Measurements from ENCODE around the gene ALDH1L1. TPM values are rescaled to one million over a fixed set of nuclear protein-coding genes. Genes with fewer than 3 reads are reported as not detected.

Gene ALDH1L1
- total RNA-seq, 1 experiment from 2014 or later, result not detected

DNA sequence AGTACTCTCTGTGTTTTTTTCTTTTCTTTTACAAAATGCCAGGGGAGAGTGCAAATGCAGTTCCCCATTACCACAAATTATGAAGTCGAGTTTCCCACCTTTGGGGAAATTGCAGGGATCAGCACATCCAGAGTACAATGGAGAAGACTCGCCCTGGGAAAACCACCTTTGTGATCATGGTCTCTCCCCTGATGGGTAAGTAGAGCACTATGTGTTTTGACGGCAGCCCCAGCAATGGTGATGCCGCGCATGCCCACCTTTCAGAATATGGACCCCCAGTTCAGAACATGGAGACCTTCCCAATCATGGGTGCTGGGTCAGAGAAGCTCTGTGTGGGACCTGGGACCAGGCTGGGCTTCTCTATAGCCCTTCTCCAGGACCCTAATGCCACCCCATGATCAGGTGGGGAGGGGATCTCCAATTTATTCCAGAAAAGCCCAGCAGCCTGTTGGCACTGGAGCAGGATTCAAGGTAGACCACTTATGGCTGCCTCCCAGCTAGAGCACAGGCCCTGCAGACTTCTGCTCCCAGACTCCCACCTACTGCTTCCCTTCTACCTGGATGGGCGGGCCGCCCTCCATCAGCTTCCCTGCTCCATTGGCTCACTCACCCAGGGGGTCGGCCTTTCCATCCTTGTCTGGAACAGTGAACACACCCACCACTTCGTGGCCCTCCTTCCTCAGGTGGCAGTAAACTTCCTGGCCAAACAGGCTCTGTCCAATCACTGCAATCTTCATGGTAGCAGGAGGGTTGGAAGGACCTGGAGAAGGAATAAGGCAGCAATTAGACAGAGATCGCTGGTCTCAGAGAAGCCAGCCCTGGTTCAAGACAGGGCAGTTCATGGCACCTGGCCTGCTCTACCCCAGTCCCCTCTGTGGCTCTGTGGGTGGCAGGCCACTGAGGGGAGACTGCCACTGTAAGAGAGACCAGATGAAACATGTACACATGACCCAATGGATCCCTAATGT is 19.9 kb downstream of the ALDH1L1 start:
- no peaks in the 10 kb centered on the region for H3K27me3 ChIP-seq (ENCODE audit: low read length)
- H3K4me1 ChIP-seq (ENCODE audit: low read length), result no peaks in the 10 kb centered on the region
- no peak overlapping the region for H3K4me3 ChIP-seq (ENCODE audit: low read length)
- H3K9me2 ChIP-seq (replicated peaks; ENCODE audit: insufficient read depth, low read length), result no peaks in the 10 kb centered on the region
- H2AFZ ChIP-seq (ENCODE audit: low read length), result no peak overlapping the region
- H3K27ac ChIP-seq (ENCODE audit: low read length), result no peak overlapping the region
- DNase-seq, result no peak
- no peaks in the 10 kb centered on the region for H4K20me1 ChIP-seq (ENCODE audit: insufficient read depth, low read depth, low read length)
- no peaks in the 10 kb centered on the region for H3K9me3 ChIP-seq (ENCODE audit: low read length)
- H3K9ac ChIP-seq (ENCODE audit: low read length), result no peak overlapping the region
- no peaks in the 10 kb centered on the region for H3K79me2 ChIP-seq (ENCODE audit: low read length)
- H3K36me3 ChIP-seq (ENCODE audit: insufficient read depth, low read length), result no peaks in the 10 kb centered on the region
- no peak overlapping the region for H3K4me2 ChIP-seq (ENCODE audit: low read depth, low read length, poor library complexity, severe bottlenecking)

DNA sequence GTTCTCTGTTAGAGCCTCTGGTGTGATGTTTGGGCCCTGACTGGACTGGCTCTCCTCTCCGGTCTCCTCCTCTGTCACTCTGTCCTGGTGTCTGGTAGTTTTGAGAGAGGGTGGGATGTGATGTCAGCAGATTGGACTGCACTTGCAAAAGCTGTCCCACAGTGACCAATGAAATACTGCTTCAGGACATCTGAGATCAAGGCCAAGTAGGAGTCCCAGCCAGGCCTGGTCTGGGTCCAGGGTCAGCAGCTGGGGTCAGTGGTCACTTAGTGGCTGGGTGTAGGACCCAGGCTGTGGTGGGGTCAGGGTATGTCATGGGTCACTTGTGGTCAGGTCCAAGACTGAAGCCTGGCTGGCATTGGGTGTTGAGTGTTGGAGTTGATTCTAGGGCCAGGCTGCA is 20.9 kb downstream of the ALDH1L1 start:
- no peaks in the 10 kb centered on the region for H3K9me3 ChIP-seq (ENCODE audit: low read length)
- no peaks in the 10 kb centered on the region for H3K36me3 ChIP-seq (ENCODE audit: insufficient read depth, low read length)
- no peaks in the 10 kb centered on the region for H3K27me3 ChIP-seq (ENCODE audit: low read length)
- H3K4me2 ChIP-seq (ENCODE audit: low read depth, low read length, poor library complexity, severe bottlenecking), result no peak overlapping the region
- no peak overlapping the region for H3K9ac ChIP-seq (ENCODE audit: low read length)
- H3K4me3 ChIP-seq (ENCODE audit: low read length), result no peak overlapping the region
- H4K20me1 ChIP-seq (ENCODE audit: insufficient read depth, low read depth, low read length), result no peaks in the 10 kb centered on the region
- no peak for DNase-seq
- no peak overlapping the region for H3K27ac ChIP-seq (ENCODE audit: low read length)
- no peak overlapping the region for H2AFZ ChIP-seq (ENCODE audit: low read length)
- H3K4me1 ChIP-seq (ENCODE audit: low read length), result no peaks in the 10 kb centered on the region
- H3K9me2 ChIP-seq (replicated peaks; ENCODE audit: insufficient read depth, low read length), result no peaks in the 10 kb centered on the region
- H3K79me2 ChIP-seq (ENCODE audit: low read length), result no peaks in the 10 kb centered on the region

- Histone ChIP-seq H3K9me3 (ENCODE audit: low read length) (no peaks in the 10 kb centered on the region), H3K36me3 (ENCODE audit: insufficient read depth, low read length) (no peaks in the 10 kb centered on the region), H3K4me2 (ENCODE audit: low read depth, low read length, poor library complexity, severe bottlenecking) (no peak overlapping the region), H4K20me1 (ENCODE audit: insufficient read depth, low read depth, low read length) (no peaks in the 10 kb centered on the region), H2AFZ (ENCODE audit: low read length) (no peak overlapping the region), H3K4me1 (ENCODE audit: low read length) (no peaks in the 10 kb centered on the region), H3K4me3 (ENCODE audit: low read length) (no peak overlapping the region), H3K27ac (ENCODE audit: low read length) (no peak overlapping the region), H3K79me2 (ENCODE audit: low read length) (no peaks in the 10 kb centered on the region), H3K9me2 (replicated peaks; ENCODE audit: insufficient read depth, low read length) (no peaks in the 10 kb centered on the region), H3K9ac (ENCODE audit: low read length) (no peak overlapping the region), H3K27me3 (ENCODE audit: low read length) (no peaks in the 10 kb centered on the region)
- DNase-seq, result no peak
Measured at GRCh38 chr3:126158912-126159454, 21.4 kb downstream of the ALDH1L1 start.

DNA sequence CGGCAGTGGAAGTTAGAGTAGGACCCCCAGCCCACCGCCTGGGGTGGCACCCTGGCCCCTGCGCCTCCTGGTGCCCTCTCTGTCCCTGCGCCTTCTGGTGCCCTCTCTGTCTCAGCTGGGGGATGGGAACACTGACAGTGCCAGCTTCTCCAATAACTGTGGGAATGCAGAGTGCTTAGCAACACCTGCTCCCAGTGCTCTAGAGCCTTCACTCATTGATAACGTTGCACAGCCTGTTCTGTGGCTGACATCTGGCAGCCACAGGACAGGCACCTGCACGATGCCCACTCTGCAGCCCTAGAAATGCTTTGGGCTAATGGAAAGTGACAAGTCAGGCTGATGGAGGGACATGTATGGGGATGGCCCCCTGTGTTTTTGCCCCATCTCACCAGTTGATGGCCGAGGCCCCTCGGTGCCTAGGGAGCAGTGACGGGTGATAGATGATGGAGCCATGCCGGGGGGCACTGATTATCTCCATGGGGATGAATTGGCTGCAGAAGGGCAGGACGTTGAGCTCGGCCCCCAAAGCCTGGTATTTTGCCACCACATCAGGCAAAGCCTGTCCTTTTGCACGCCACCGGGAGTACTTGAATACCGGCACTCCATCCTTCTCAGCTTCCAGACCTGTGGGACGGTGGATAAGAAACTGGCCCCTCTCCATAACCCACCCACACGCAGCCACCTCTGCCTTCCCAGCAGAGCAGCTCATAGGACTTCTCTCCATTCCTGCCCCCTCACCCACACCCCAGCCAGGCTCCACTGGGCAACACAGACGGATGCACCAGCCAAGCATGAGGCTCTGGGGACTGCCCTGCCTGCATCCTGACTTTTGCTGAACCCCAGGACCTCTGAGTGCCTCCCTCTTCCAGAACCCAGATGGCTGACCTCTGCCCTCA is 22.1 kb downstream of the ALDH1L1 start:
- Histone ChIP-seq H3K36me3 (ENCODE audit: insufficient read depth, low read length) (no peaks in the 10 kb centered on the region), H3K4me1 (ENCODE audit: low read length) (no peaks in the 10 kb centered on the region), H3K27ac (ENCODE audit: low read length) (no peak overlapping the region), H4K20me1 (ENCODE audit: insufficient read depth, low read depth, low read length) (no peaks in the 10 kb centered on the region), H2AFZ (ENCODE audit: low read length) (no peak overlapping the region), H3K4me2 (ENCODE audit: low read depth, low read length, poor library complexity, severe bottlenecking) (no peak overlapping the region), H3K9ac (ENCODE audit: low read length) (no peak overlapping the region), H3K9me2 (replicated peaks; ENCODE audit: insufficient read depth, low read length) (no peaks in the 10 kb centered on the region), H3K79me2 (ENCODE audit: low read length) (no peaks in the 10 kb centered on the region), H3K27me3 (ENCODE audit: low read length) (no peaks in the 10 kb centered on the region), H3K4me3 (ENCODE audit: low read length) (no peak overlapping the region), H3K9me3 (ENCODE audit: low read length) (no peaks in the 10 kb centered on the region)
- DNase-seq, result no peak

DNA sequence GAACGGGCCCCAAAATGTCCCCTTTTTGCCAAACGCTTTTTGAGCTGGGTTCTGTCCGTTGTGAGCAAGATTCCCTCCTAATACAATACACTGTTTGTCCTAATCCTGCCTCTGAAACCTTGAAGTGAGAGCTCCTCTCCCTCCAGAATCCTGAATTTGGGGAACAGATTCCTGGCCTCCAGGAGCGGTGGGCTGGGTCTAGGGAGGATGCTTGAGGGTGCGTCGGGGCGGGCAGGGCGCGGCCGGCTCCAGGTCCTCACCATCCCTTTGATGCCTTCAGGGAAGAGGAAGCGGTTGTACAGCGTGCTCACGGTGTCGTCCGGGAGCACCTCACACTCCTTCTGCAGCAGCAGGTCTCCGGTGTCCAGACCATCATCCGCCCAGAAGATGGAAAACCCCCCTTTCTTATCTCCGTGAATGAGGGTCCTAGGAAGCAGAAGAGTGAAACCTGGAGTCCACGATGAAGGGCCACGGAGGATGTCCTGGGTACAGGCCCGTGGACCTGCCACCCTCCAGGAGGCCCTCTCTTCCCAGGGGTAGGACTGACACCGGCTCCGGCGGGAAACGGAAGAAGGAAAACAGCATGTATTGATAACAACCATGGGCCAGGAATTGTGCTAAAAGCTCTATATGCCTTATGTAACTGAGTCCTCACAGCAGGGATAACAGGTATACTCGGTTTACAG is 23.2 kb downstream of the ALDH1L1 start:
- H3K9me3 ChIP-seq (ENCODE audit: low read length), result no peaks in the 10 kb centered on the region
- H3K4me1 ChIP-seq (ENCODE audit: low read length), result no peaks in the 10 kb centered on the region
- no peak for DNase-seq
- H3K4me3 ChIP-seq (ENCODE audit: low read length), result no peak overlapping the region
- no peaks in the 10 kb centered on the region for H4K20me1 ChIP-seq (ENCODE audit: insufficient read depth, low read depth, low read length)
- H3K36me3 ChIP-seq (ENCODE audit: insufficient read depth, low read length), result no peaks in the 10 kb centered on the region
- H3K79me2 ChIP-seq (ENCODE audit: low read length), result no peaks in the 10 kb centered on the region
- no peak overlapping the region for H3K27ac ChIP-seq (ENCODE audit: low read length)
- H3K9me2 ChIP-seq (replicated peaks; ENCODE audit: insufficient read depth, low read length), result no peaks in the 10 kb centered on the region
- H3K27me3 ChIP-seq (ENCODE audit: low read length), result no peaks in the 10 kb centered on the region
- no peak overlapping the region for H3K9ac ChIP-seq (ENCODE audit: low read length)
- H3K4me2 ChIP-seq (ENCODE audit: low read depth, low read length, poor library complexity, severe bottlenecking), result no peak overlapping the region
- no peak overlapping the region for H2AFZ ChIP-seq (ENCODE audit: low read length)

DNA sequence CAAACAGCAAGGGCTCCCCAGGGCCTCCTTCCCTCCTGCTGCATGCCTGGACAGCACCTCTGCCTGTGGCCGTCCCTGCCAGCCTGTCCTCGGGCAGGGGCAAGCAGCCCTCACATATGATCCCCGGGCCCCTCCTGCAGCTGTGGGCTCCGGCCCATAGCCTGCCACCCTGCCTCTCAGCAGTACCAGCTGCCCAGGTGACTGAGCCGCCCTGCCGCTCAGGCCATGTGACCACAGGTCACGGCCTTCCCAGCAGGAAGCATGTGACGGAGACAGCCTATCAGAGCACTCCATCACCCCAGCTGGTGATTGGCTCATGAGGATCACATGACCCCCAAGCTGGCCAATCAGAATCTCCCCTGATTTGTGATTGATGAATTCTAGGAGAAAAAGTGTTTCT is 23.9 kb downstream of the ALDH1L1 start:
- no peak overlapping the region for H2AFZ ChIP-seq (ENCODE audit: low read length)
- H3K36me3 ChIP-seq (ENCODE audit: insufficient read depth, low read length), result no peaks in the 10 kb centered on the region
- H3K9me3 ChIP-seq (ENCODE audit: low read length), result no peaks in the 10 kb centered on the region
- no peaks in the 10 kb centered on the region for H3K27me3 ChIP-seq (ENCODE audit: low read length)
- H3K79me2 ChIP-seq (ENCODE audit: low read length), result no peaks in the 10 kb centered on the region
- no peak overlapping the region for H3K4me2 ChIP-seq (ENCODE audit: low read depth, low read length, poor library complexity, severe bottlenecking)
- H3K9me2 ChIP-seq (replicated peaks; ENCODE audit: insufficient read depth, low read length), result no peaks in the 10 kb centered on the region
- H3K27ac ChIP-seq (ENCODE audit: low read length), result no peak overlapping the region
- peak; percentile 52 for DNase-seq
- no peaks in the 10 kb centered on the region for H3K4me1 ChIP-seq (ENCODE audit: low read length)
- no peak overlapping the region for H3K4me3 ChIP-seq (ENCODE audit: low read length)
- no peaks in the 10 kb centered on the region for H4K20me1 ChIP-seq (ENCODE audit: insufficient read depth, low read depth, low read length)
- H3K9ac ChIP-seq (ENCODE audit: low read length), result no peak overlapping the region

GRCh38 chr3:126155819-126156218 is 24.6 kb downstream of the ALDH1L1 start:
- Histone ChIP-seq H3K9me3 (ENCODE audit: low read length) (no peaks in the 10 kb centered on the region), H3K9me2 (replicated peaks; ENCODE audit: insufficient read depth, low read length) (no peaks in the 10 kb centered on the region), H3K36me3 (ENCODE audit: insufficient read depth, low read length) (no peaks in the 10 kb centered on the region), H3K27ac (ENCODE audit: low read length) (no peak overlapping the region), H3K79me2 (ENCODE audit: low read length) (no peaks in the 10 kb centered on the region), H4K20me1 (ENCODE audit: insufficient read depth, low read depth, low read length) (no peaks in the 10 kb centered on the region), H2AFZ (ENCODE audit: low read length) (no peak overlapping the region), H3K4me3 (ENCODE audit: low read length) (no peak overlapping the region), H3K27me3 (ENCODE audit: low read length) (no peaks in the 10 kb centered on the region), H3K4me2 (ENCODE audit: low read depth, low read length, poor library complexity, severe bottlenecking) (no peak overlapping the region), H3K4me1 (ENCODE audit: low read length) (no peaks in the 10 kb centered on the region), H3K9ac (ENCODE audit: low read length) (no peak overlapping the region)
- DNase-seq, result no peak
